Fibroblast of lung (primary cell): Measurements from ENCODE around the gene TUBGCP6. TPM values are rescaled to one million over a fixed set of nuclear protein-coding genes. Genes with fewer than 3 reads are reported as not detected.

Source experiments
- DNase-seq, 2 donors: peaks; one replicate each; pipeline versions ENCODE4 v3.0.0 to v3.0.0-alpha.2; 2010; ENCODE audit warnings: low read depth in 2 of 2
- H2AFZ ChIP-seq: 2 replicates; pipeline ENCODE4 v1.5.1; 2012; ENCODE audit warnings: low read length, control low read depth, inconsistent platforms
- H3K27ac ChIP-seq: 2 replicates; pipeline ENCODE4 v1.5.1; 2011; ENCODE audit warnings: low read length, control low read depth; ENCODE audit not compliant: insufficient read depth
- H3K27me3 ChIP-seq: 2 replicates; pipeline ENCODE4 v1.5.1; 2011; ENCODE audit warnings: mild to moderate bottlenecking, low read length; ENCODE audit not compliant: control insufficient read depth, insufficient read depth
- H3K36me3 ChIP-seq: 2 replicates; pipeline ENCODE4 v1.5.1; 2011; ENCODE audit warnings: low read length; ENCODE audit not compliant: control insufficient read depth, insufficient read depth
- H3K4me1 ChIP-seq: 2 replicates; pipeline ENCODE4 v1.5.1; 2011; ENCODE audit warnings: low read length; ENCODE audit not compliant: control insufficient read depth, insufficient read depth; ENCODE audit errors: extremely low read depth
- H3K4me2 ChIP-seq: 2 replicates; pipeline ENCODE4 v1.5.1; 2011; ENCODE audit warnings: low read length, control low read depth; ENCODE audit not compliant: insufficient read depth; ENCODE audit errors: extremely low read depth
- H3K4me3 ChIP-seq, 4 experiments: fragments of 200-600 bp in 1 of 4; sonication (generic) in 1 of 4; replicated peaks in 1 of 4; 2 replicates each; pipeline ENCODE4 v1.5.1; 2011 to 2016; ENCODE audit warnings: low read length in 4 of 4, low read depth in 3 of 4, mild to moderate bottlenecking in 3 of 4, control low read depth in 2 of 4, inconsistent platforms in 1 of 4, mixed read lengths in 1 of 4; ENCODE audit not compliant: insufficient read depth in 1 of 4; ENCODE audit errors: control extremely low read depth in 1 of 4
- H3K79me2 ChIP-seq: 2 replicates; pipeline ENCODE4 v1.5.1; 2012; ENCODE audit warnings: mild to moderate bottlenecking, low read length, inconsistent platforms; ENCODE audit not compliant: control insufficient read depth, insufficient read depth
- H3K9ac ChIP-seq: 2 replicates; pipeline ENCODE4 v1.5.1; 2011; ENCODE audit warnings: mild to moderate bottlenecking, low read length, control low read depth; ENCODE audit not compliant: insufficient read depth
- H3K9me3 ChIP-seq: 2 replicates; pipeline ENCODE4 v1.5.1; 2012; ENCODE audit warnings: low read depth, low read length; ENCODE audit not compliant: control insufficient read depth, insufficient read depth
- H4K20me1 ChIP-seq: 2 replicates; pipeline ENCODE4 v1.5.1; 2011; ENCODE audit warnings: low read length; ENCODE audit not compliant: control insufficient read depth, insufficient read depth; ENCODE audit errors: extremely low read depth
- EZH2 ChIP-seq: IDR thresholded peaks from 2 replicates; pipeline ENCODE4 v1.5.1; 2012; ENCODE audit warnings: low read length, control low read depth, mild to moderate bottlenecking; ENCODE audit errors: missing control alignments
- polyA plus RNA-seq, 2 donors: library from polyadenylated mRNA; depleted of rRNA in 1 of 2; stranded (reverse) in 1 of 2; unstranded in 1 of 2; fragments of >200 nt; gene quantifications; 2 replicates each; pipeline ENCODE4 v1.2.1, GENCODE V29; 2011 to 2012; ENCODE audit warnings: missing spikeins in 1 of 2
- total RNA-seq: library from RNA; depleted of rRNA; stranded (reverse); fragments of >200 nt; gene quantifications from 2 replicates; pipeline ENCODE4 v1.2.1, GENCODE V29; 2014
- TF ChIP-seq, protein P1 (sequence below), 2 donors: IDR thresholded peaks in 1 of 2; conservative IDR thresholded peaks in 1 of 2; 1 replicate in 1 of 2; 2 replicates in 1 of 2; pipeline ENCODE4 v1.5.1; 2011 to 2012; ENCODE audit warnings: low read length in 2 of 2, control low read depth in 1 of 2, inconsistent platforms in 1 of 2, low read depth in 1 of 2, mild to moderate bottlenecking in 1 of 2

TUBGCP6 gene
- total and polyA plus RNA-seq, 2 donors (not counting 1 experiment from before 2014, with no cell fraction given) = 6.7 to 23.8 TPM

DNA sequence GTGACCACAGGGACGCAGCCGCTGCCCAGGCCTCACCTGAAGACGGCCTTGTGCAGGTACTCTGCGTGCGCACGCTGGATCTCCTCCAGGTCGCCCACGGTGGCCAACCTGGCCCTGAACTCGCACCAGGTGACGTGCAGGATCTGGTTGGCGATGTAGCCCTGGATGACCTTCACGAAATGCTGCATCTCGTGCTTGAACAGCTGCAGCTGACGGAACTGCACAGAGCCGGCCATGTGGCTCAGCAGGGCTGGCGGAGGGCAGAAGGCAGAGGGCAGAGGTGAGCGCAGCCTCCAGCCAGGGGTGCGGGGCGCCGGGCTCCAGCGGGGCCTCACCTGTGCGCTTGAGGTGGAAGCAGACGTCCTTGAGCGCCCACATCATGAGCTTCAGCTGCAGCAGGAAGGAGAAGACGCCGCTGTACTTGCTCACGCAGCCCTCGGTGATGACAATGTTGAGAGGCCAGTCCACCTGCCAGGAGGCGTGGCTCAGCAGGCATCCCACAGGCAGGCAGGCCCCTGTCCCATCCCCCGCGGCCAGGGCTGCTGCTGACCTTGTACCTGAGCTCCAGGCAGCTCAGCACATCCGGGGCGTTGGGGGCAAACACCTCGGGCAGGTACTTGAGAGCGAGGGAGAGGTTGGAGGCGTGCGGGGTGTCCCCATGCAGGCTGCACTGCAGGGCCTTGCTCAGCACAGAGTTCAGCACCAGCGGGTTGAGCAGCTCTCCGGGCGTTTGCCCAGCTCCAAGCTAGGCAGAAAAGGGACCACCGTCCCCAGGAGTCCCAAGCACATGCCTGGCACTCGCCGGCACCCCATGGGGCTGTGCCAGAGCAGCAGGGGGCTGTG is 26.4 kb downstream of the TUBGCP6 start:
- no peak overlapping the region for H3K27ac ChIP-seq
- no peak overlapping the region for H3K9ac ChIP-seq
- H3K36me3 ChIP-seq = peaks cover 49% of the 10 kb centered on the region

DNA sequence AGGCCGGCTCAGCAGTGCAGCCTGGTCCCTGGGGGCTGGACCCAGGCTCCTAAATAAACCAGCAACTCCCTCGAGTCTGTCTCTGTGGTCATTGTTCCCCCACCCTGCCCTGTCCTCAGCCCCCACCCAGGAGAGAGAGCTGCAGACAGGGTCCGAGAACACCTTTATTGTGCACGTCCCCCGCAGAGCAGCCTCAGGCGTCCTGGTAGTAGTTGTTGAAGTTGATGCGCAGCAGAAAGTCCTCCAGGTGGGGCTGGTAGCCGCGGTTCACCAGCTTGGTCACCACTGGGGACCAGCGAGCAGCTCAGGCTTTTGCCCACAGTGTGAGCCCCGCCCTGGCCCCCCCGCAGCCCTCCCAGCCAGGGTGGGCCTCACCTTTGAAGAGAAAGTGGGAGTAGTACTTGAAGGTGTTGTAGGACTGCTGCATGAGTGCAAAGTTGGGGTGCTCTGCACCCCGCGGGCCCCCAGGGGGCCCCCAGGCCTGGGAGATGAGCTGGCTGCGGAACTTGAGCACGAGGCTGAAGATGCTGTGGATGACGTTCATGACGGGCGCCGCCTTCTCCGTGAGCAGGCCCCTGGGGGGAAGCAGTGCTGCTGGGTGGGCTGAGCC is 27.2 kb downstream of the TUBGCP6 start:
- no peak for DNase-seq
- H3K36me3 ChIP-seq = peaks cover 52% of the 10 kb centered on the region
- no peak overlapping the region for H3K27ac ChIP-seq
- no peak overlapping the region for H2AFZ ChIP-seq
- peaks cover 9% of the 10 kb centered on the region for H3K79me2 ChIP-seq
- TF ChIP-seq, protein P1, sequence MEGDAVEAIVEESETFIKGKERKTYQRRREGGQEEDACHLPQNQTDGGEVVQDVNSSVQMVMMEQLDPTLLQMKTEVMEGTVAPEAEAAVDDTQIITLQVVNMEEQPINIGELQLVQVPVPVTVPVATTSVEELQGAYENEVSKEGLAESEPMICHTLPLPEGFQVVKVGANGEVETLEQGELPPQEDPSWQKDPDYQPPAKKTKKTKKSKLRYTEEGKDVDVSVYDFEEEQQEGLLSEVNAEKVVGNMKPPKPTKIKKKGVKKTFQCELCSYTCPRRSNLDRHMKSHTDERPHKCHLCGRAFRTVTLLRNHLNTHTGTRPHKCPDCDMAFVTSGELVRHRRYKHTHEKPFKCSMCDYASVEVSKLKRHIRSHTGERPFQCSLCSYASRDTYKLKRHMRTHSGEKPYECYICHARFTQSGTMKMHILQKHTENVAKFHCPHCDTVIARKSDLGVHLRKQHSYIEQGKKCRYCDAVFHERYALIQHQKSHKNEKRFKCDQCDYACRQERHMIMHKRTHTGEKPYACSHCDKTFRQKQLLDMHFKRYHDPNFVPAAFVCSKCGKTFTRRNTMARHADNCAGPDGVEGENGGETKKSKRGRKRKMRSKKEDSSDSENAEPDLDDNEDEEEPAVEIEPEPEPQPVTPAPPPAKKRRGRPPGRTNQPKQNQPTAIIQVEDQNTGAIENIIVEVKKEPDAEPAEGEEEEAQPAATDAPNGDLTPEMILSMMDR (conservative IDR thresholded peaks at IDR 0.05 in 1 of 2, IDR thresholded peaks at IDR 0.05 in 1 of 2; ENCODE audit: low read depth in 1 of 2, low read length in 2 of 2) = no peak
- no peak for TF ChIP-seq EZH2
- H3K4me3 ChIP-seq = no peak overlapping the region
- H3K9me3 ChIP-seq = no peaks in the 10 kb centered on the region
- no peak overlapping the region for H3K9ac ChIP-seq
- no peaks in the 10 kb centered on the region for H3K27me3 ChIP-seq
- H3K4me2 ChIP-seq = no peak overlapping the region
- H4K20me1 ChIP-seq = peaks cover 4% of the 10 kb centered on the region
- H3K4me1 ChIP-seq = no peaks in the 10 kb centered on the region

More for the DNA sequence above, 26.4 kb downstream of the TUBGCP6 start:
- H3K4me1 ChIP-seq = no peaks in the 10 kb centered on the region
- H3K4me2 ChIP-seq = no peak overlapping the region
- DNase-seq = no peak
- H3K9me3 ChIP-seq = no peaks in the 10 kb centered on the region
- H3K4me3 ChIP-seq = no peak overlapping the region
- H4K20me1 ChIP-seq = peaks cover 4% of the 10 kb centered on the region
- no peak overlapping the region for H2AFZ ChIP-seq
- peaks cover 8% of the 10 kb centered on the region for H3K79me2 ChIP-seq
- H3K27me3 ChIP-seq = no peaks in the 10 kb centered on the region
- TF ChIP-seq, protein P1 (conservative IDR thresholded peaks at IDR 0.05 in 1 of 2, IDR thresholded peaks at IDR 0.05 in 1 of 2; ENCODE audit: low read depth in 1 of 2, low read length in 2 of 2) = no peak
- no peak for TF ChIP-seq EZH2

DNA sequence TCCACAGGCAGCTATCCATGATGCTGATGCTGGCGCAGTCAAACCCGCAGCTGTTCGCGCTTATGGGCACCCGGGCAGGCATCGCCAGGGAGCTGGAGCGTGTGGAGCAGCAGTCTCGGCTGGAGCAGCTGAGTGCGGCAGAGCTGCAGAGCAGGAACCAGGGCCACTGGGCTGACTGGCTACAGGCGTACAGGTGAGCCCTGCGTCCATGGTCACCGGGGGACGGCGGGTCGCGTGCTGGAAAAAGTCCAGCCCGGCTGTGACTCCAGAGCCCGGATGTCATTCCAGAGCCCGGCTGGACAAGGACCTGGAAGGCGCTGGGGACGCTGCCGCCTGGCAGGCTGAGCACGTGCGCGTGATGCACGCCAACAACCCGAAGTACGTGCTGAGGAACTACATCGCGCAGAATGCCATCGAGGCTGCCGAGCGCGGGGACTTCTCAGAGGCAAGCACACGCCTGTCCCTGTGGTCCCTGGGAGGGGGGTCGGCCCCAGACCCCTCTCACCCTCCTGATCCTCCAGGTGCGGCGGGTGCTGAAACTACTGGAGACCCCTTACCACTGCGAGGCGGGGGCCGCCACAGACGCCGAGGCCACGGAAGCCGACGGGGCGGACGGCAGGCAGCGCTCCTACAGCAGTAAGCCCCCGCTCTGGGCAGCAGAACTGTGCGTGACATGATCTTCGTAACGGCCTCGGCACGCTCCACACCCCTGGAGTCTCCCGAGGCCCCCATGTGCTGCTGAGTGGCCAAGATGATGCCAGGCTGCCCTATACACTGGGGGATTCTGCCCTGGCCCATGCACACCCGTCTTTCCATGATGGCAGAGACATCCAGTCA is 27.9 kb downstream of the TUBGCP6 start:
- Histone ChIP-seq H3K9me3 (no peaks in the 10 kb centered on the region), H3K4me1 (no peaks in the 10 kb centered on the region), H3K27ac (no peak overlapping the region), H3K27me3 (no peaks in the 10 kb centered on the region), H3K4me3 (no peak overlapping the region), H3K9ac (no peak overlapping the region), H3K36me3 (peaks cover 51% of the 10 kb centered on the region), H4K20me1 (peaks cover 4% of the 10 kb centered on the region), H3K79me2 (peaks cover 15% of the 10 kb centered on the region), H3K4me2 (no peak overlapping the region), H2AFZ (no peak overlapping the region)
- no peak for DNase-seq
- TF ChIP-seq, protein P1 (conservative IDR thresholded peaks at IDR 0.05 in 1 of 2, IDR thresholded peaks at IDR 0.05 in 1 of 2; ENCODE audit: low read depth in 1 of 2, low read length in 2 of 2) = no peak
- TF ChIP-seq EZH2 = no peak
